ENCODE results near the gene NSMCE1.
"Not testable (repeated sequence)": the region's sequence is repeated elsewhere in the genome, so short reads cannot be mapped to it uniquely, and the experiment has no call there.

- not testable (repeated sequence) for TF ChIP-seq CTCF, POLR2A, POLR2AphosphoS5, EP300 (IDR thresholded peaks at IDR 0.05)
These were observed 61.5 kb downstream of the NSMCE1 start for GRCh38 chr16:27207121-27207520.
